ENCODE results near the gene RHOF. TPM values are rescaled to one million over a fixed set of nuclear protein-coding genes. Genes with fewer than 3 reads are reported as not detected.

RHOF gene
- total RNA-seq, 1 donor from 2014 or later: 121 TPM

DNA sequence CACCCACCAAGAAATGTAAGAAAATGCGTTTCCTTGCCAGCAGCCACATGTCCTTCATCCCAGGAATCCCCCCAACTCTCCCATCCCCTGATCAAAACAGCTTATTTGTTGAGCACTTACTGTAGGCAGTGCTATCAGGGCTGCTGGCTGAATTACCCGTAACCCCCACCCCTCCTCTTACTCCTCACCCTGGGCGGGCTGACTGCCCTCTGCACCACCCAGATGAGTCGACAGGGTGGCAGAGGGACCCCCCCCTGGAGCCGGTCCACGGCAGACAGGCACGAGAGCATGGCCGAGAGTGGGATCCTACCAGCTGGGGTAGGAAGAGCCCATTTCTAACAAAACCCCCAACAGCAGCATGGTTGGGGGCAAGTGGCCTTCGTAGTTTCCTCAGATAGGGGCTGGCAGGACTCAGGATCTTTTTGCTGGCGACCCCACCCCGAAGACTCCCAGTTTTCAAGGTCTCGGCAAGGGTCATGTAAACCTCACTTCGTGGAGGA is 1.1 kb upstream of the RHOF start:
- intact Hi-C loops (cut with micrococcal nuclease): loop anchor here (1.0 to 5.0 kb wide), 11 partner anchors 8 to 442 kb away; partner anchors contain the start of genes ANAPC5, DIABLO, MLXIP and PSMD9

DNA sequence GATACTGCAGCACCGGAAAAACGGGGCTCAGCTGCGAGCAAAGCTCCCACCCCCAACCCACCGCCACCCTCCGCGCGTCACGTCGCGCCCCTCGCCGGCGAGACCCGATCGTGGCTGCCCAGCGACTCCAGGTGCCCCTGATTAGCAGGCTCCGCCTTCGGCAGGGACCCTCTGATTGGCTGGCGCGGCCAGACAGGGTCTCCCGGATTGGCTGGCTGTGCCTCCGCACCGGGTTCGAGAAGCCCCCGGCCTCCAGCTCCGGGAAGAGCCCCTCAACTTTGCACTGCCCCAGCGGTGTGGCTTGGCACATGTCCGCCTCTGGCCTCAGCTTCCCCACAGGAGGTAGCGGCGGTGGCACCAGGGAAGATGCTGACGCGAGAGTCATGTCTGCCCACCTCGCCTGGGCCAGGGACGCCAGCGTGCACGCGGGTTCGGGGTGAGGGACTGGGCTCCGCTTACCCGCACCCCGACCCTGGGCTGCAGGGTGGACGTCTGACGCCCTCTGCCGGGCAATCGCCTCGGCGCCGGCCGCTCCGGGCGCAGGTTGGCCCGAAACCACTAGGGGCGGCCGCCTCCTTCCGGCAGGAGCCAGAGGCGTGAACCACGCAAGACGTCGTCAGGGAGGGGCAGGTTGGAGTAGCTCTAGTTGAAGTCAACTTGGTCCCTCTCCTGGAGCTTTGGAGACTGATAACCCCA is 498 bp upstream of the RHOF start:
- intact Hi-C loops (cut with micrococcal nuclease): loop anchor here (1.0 to 5.0 kb wide), 11 partner anchors 8 to 442 kb away; partner anchors contain the start of genes ANAPC5, DIABLO, MLXIP and PSMD9

DNA sequence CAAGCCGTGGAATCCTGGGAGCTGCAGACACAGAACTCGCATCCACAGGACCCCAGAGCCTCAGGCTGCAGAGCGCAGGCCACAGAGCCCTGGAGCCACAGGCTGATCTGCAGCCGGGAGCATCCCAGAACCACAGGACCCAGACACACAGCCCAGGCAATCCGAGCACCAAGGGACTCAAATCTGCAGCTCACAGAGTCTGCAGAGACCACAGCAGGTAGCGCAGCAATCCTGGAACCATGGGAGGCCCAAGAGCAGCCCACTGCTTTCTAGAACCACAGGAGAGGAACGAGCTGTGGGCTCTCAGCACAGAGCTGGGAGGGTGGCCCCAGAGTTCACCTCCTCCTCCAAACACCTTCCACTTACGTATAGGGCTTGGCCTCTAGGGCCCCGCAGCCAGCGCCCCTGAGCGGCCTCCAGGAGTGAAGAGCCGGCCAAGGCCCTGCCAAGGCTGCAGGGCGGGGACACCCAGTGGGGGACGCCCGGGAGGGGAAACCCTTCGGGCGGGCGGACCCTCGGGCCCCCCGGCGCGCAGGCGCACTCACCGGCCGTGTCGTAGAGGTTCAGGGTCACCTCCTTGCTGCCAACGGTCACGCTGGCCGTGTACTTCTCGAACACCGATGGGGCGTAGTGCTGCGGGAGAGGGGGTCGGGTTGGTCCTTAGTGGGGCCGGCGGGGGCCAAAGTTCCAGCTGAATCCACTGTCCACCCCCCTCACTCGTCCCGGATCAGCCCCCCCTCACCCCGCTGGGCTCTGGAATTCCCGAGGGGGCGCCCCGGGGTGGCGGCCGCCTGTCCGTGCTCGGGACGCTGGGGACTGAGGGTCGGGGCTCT is 665 bp downstream of the RHOF start:
- intact Hi-C loops (cut with micrococcal nuclease): loop anchor here (1.0 to 5.0 kb wide), 3 partner anchors 11 to 441 kb away; partner anchors contain the start of gene ANAPC5

DNA sequence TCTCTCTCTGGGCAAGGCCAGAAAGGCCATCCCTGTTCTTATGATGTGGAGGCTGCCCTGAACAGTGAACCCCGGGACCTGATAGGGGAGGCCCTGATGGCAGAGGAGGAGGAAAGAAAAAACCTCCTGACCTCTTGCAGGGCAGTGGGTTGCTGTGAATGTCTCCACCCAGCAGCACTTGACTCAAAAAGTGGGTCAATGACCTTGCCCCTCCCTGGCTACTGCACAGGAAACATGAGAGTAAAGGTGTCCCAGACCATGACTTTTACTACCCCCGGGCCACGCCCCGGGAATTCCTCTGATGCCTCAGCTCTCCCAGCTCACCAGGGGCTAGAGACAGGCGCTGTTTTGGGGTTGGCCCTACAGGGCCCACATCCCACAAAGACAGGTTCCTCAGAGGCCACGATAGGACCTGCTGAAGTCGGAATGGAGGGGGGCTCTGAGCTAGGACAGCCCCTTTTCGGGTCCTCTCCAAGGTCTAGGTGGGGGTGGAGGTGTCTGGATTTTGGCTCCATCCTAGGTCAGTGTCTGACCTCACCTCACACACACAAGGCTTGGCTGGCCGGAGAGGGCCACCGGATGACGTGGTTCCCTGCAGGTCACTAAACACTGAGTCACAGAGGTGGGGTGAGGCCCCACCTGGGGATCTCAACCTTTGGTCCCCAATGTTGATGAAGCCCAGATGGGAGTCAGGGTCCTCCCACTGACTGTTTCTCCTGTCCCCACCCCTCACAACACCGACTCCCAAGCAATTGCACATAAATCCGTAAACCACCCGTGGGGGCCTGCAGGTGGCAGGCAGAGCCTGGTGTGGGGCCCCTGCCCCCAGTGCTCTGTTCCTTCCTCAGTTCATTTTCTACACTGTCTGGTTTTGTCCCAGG is 1.6 kb downstream of the RHOF start:
- intact Hi-C loops (cut with micrococcal nuclease): loop anchor here (1.0 to 5.0 kb wide), 3 partner anchors 10 to 440 kb away; partner anchors contain the start of gene ANAPC5

DNA sequence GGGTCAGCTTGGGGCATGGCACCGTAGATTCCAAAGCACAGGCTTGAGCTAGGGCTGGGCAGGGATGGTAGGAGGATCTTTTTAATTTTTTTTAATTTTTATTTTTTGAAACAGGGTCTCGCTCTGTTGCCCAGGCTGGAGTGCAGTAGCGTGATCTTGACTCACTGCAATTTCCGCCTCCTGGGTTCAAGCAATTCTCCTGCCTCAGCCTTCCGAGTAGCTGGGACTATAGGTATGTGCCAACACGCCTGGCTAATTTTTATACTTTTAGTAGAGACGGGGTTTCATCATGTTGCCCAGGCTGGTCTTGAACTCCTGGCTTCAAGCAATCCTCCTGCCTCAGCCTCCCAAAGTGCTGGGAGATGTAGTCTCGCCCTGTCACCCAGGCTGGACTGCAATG is 2.7 kb downstream of the RHOF start:
- intact Hi-C loops (cut with micrococcal nuclease): loop anchor here (1.0 to 5.0 kb wide), 5 partner anchors 12 to 438 kb away; partner anchors contain the start of genes ANAPC5 and TMEM120B

DNA sequence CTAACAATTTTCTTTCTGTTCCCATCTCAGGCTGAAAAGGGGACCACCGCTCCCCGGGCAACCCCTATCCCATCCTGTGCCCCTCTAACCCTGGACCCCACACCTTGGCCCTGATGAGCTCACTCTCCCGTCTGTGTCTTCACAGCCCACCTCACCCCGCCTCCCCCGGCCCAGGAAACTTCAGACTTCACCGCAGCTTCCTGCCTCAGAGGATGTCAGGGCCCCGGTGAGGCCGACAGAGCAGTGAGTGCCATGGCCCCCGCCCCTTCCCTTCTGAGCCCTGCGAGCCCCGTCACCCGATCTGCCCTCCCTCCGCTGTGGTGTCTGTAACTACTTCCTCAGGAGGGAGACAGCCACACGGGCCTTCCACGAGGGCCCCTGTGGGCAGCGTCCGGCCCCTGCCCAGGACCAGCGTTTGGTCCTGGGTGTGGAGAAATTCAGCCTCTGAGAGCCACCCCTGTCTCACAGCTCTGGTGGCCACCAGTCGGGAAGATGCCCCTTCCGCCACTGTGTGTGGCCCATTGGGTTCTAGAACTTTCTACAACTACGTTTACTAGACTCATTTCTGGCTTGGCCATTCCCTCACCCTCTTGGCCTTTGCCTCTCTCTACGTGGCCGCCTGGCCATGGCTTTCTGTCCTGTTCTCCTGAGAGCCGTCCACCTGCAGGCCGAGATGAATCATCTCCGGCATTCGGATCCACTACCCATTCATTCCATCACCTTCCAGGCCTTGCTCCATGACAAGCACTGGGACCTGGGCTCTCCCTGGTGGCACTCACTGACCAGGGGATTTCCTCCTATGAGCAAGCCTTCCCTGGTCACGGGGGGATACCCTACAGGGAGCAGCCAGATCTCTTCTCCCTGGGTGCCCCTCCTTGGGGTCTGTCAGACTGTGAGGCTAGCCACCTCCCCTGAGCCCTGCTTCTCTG is 3.4 kb downstream of the RHOF start:
- intact Hi-C loops (cut with micrococcal nuclease): loop anchor here (1.0 to 5.0 kb wide), 6 partner anchors 12 to 438 kb away; partner anchors contain the start of genes ANAPC5, RNF34 and TMEM120B

DNA sequence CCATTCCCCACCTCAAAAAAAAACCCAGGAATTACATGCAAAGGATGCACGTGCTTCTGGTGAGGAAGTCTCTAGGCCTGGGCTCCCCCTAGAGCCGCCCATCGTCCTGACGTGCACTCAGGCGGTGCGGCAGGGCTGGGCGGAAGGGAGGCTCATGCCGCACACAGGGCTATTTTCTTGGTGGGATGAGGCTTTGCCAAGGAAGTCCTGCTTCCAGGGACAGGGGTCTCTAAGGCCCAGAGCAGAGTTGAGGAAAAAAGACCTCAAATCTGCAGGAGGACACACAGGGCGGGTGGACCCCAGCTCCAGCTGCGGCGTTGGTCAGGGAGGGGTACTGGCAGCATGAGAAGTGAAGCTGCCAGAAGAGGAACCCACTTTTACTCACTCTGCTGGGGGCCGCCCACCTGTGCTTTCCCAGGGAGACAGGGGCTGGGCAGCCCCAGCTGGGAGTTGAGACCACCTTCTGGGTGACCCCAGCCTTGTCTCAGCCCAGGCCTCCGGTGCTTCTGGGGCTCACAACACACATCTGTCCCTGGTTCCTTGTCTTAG is 4.2 kb downstream of the RHOF start:
- intact Hi-C loops (cut with micrococcal nuclease): loop anchor here (2.0 kb wide), 1 partner anchor 389 kb away; the partner anchor contains the start of gene RNF34

DNA sequence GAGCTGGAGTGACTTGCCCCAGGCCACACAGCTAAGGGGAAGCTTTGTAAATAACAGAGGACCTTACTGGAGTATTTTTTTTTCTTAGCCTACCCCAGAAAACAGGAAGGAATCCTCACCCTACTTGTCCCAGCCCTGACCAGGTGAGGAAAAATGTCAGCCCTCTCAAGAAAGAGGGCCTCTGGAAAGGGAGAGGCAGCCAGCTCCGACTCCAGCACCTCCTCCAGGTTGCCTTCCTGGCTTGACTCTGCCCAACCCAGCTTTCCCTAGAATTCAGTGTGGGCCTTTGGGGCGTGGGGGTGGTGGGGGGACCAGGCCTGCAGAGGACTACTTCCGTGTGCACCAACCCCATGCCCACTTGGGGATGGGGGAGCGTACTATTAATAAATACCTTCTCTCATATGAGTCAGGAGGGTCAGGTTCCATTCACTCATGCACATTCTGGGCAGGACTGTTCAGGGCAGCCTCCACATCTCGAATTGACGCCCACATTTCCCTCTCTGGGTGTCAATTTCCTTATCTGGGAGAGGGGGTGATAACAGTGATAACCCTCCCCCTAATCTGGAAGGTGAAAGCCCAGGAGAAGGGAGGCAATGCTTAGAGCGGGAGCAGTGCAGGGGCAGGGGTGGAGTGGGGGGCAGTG is 5.2 kb downstream of the RHOF start:
- intact Hi-C loops (cut with micrococcal nuclease): loop anchor here (2.0 kb wide), 1 partner anchor 387 kb away; the partner anchor contains the start of gene RNF34

DNA sequence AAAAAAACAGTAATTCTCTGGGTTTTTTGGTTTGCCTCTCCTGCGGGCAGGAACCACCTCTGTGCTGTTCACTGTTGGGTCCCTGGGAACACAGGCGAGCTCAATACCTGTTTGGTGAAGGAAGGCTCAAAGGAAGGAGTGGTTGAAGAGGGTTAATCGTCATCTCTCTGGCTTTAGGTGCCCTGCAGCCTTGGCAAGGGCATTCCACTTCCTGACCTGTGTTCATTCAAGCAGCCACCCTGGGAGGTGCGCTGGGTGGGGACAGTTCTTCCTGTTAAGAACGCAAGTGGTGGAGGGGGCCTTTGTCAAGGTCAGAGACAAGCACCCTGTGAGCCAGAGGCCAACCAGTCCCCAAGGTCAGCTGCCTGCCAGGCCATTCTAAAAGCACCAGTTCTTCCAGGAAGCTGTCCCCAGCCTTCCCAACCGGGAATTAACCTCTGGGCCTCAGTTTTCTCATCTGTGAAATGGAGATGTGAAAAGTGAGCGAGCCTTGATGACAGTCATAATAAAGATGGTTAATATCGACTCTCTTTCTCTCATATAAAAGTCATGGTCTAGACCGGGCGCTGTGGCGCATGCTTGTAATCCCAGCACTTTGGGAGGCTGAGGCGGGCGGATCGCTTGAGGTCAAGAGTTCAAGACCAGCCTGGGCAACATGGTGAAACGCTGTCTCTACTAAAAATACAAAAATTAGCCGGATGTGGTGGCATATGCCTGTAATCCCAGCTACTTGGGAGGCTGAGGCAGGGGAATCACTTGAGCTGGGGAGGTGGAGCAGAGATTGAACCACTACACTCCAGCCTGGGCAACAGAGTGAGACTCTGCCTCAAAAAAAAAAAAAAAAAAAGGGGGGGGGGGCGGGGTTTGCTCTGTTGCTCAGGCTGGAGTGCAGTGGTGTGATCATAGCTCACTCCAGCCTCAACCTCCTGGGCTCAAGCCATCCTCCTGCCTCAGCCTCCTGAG is 6.1 kb downstream of the RHOF start:
- intact Hi-C loops (cut with micrococcal nuclease): loop anchor here (2.0 kb wide), 1 partner anchor 387 kb away; the partner anchor contains the start of gene RNF34

DNA sequence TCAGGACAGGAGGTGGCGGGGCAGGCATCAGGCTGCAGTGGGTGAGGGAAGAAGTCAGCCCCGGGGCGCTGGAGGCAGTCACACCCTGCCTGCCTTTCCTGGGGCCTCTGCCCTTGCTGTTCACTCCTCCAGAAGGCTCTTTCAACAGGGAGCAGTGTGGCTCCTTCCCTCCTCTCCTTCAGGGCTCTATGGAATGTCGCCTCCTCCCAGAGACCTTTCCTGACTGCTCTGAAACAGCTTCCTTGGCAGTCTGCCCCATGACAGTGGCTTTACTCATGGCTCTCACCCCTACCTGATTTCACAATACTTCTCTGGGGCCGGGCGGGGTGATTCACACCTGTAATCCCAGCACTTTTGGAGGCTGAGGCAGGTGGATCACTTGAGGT is 7.1 kb downstream of the RHOF start:
- intact Hi-C loops (cut with micrococcal nuclease): no loop called here

DNA sequence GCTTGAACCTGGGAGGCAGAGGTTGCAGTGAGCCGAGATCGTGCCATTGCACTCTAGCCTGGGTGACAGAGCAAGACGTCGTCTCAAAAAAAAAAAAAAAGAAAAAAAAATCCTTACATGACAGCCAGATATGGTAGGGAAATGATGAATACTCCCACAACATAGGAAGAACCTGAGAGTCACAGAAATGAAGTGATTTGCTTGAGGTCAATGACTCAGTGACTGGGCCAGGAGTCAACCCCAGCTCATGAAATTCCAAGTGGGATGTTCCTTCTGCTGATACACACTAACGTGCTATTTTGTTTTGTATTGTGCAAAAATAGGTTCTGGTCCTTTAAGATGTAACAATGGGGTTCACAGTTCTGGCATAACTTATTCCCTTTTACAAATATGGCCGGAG is 9.0 kb downstream of the RHOF start:
- intact Hi-C loops (cut with micrococcal nuclease): loop anchor here (1.0 kb wide), 1 partner anchor 8 kb away; no protein-coding TSS in a partner anchor

DNA sequence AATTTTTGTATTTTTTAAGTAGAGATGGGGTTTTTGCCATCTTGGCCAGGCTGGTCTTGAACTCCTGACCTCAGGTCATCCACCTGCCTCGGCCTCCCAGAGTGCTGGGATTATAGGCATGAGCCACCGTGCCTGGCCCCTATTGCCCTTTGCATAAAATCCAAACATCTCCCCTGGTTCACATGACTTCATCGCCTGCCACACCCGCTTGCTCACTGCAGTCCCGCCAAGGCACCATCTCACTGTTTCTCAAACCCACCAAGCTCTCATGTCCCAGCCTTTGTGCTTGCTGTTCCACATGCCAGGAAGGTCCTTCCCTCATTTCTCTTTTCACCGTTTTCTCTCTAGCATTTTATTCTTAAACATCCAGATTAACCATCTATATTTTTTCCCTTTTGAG is 9.7 kb downstream of the RHOF start:
- intact Hi-C loops (cut with micrococcal nuclease): loop anchor here (1.0 kb wide), 1 partner anchor 7 kb away; no protein-coding TSS in a partner anchor

DNA sequence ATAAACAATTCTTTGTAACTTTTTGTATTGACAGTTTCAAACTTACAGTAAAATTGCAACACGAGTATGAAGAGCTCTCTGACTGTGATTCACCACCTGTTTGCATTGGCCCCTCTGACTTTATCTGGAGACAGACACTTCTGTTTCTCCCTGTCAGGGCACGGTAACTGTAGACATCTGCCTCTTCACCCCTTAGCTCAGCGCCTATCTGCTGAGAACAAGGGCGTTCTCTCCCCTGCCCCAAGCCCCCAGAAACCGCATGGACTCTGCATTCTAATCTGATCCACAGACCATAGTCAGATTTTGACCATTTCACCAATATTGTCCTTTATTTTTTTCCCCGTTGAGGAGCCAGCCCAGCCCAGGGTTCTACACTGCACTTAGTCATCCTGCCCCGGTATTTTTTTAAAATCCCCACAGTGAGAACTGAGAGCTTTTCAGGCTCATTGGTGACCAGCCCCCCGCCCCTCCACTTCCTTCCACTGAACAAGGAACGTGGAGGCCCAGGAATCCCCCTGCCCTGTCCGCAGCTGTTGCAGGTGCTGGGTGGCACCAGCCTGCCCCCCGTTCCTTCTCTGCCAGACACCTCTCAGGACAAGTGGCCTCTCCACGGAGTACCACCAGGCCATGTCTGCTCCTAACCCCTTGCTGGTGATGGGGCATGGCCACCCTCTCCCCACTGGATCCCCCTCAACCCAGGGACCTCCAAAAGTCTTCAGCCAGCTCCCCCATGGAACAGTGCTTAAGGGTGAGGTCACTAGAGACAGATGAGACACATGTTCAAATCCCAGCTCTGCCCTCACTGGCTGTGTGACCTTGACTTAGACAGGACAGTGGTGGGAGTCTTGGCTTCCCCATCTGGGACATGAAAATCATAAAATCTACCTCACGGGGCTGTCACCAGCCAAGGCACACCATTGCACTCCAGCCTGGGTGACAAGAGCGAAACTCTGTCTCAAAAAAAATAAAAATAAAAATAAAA is 11.2 kb downstream of the RHOF start:
- intact Hi-C loops (cut with micrococcal nuclease): loop anchor here (1.0 kb wide), 1 partner anchor 10 kb away; no protein-coding TSS in a partner anchor

DNA sequence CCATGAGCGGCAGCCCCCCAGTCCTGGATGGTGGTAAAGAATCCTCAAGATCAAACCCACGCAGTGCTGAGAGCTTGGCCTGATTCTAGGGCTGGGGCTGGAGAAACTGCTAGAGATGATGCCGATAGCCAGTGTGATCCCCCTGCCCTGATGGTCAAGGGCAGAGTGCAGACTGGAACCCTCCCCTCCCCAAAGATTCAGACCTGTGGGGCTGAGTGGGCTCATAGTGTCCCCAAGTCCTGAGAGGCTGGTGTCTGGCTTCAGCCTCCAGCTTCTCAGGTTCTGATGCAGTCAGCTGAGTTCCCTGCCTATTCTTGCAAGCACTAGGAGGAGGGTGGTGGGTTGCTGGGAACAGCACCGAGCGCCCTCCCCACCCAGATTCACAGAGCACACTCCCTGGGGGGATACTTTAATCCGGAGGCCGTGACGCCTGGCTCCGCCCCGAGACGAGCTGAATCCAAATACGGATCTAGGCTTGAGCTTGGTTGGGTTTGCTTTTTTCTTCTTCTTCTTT is 11.9 kb downstream of the RHOF start:
- intact Hi-C loops (cut with micrococcal nuclease): no loop called here

DNA sequence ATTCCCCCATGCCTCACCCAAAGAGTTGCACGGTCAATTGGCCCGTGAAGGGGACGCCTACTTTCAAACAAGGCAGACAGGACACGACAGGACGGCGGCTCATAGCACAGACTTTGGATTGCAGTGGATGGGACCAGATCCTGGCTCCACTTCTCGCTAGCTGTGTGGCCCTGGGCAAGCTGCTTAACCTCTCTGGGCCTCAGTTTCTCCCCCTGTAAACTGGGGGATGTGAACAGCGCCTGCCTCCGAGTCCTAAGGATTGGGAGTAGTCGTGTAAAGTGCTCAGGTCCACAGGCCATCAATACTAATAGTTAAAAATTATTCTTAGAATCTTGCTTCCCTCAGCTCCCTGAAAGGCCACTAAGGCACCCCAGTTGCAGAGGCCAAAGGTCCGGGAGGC is 13.1 kb downstream of the RHOF start:
- intact Hi-C loops (cut with micrococcal nuclease): no loop called here

DNA sequence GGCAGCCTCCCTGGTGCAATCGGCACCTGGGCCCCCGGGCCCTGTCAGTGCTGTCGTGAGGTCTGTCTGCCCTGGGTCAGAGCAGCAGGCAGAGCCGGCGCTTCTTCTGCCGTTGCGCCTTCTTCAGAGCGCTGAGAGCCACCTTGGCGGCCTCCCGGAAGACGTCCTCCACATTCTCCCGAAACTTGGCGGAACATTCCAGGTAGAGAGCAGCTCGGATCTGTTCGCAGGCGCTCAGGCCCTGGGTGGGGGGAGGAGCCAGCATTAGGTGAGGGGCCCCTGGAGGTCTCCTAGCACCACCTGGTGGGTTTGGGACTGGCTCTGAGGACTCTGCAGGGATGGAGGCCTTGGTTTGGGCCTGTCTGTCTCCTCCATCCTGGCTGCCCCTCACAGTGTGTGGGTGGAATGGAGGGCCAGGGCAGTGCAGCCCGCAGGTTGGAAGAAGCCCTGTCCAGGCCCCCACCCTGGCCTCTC is 14.0 kb downstream of the RHOF start:
- intact Hi-C loops (cut with micrococcal nuclease): no loop called here
